Activated CD8-positive, alpha-beta memory T cell treated with anti-CD3 and anti-CD28 coated beads, Interleukin-2, amount 50 U/mL, for 1 hour (primary cell): Measurements from ENCODE around the gene PRR12.
A peak's percentile ranks its signal among the peaks of the same experiment; 100 is the strongest.

ENCODE experiments used
- DNase-seq: peaks from one replicate; pipeline ENCODE4 v3.0.0-alpha.2; 2020; ENCODE audit errors: extremely low read depth

The PRR12 gene

GRCh38 chr19:49645592-49645991 is 54.6 kb downstream of the PRR12 start:
- DNase-seq, result no peak

GRCh38 chr19:49645995-49646394 is 55.0 kb downstream of the PRR12 start:
- no peak for DNase-seq

- no peak for DNase-seq
These were observed 55.6 kb downstream of the PRR12 start for GRCh38 chr19:49646586-49646985.

GRCh38 chr19:49651029-49651819 is 60.2 kb downstream of the PRR12 start:
- no peak for DNase-seq

GRCh38 chr19:49651820-49652550 is 61.0 kb downstream of the PRR12 start:
- DNase-seq, result no peak

GRCh38 chr19:49652551-49653465 is 61.8 kb downstream of the PRR12 start:
- DNase-seq, result no peak

- DNase-seq, result no peak
These were observed 62.5 kb downstream of the PRR12 start for GRCh38 chr19:49653466-49653806.

GRCh38 chr19:49654581-49654980 is 63.6 kb downstream of the PRR12 start:
- no peak for DNase-seq

GRCh38 chr19:49655570-49656455 is 64.8 kb downstream of the PRR12 start:
- no peak for DNase-seq

- DNase-seq, result no peak
These were observed 65.6 kb downstream of the PRR12 start for GRCh38 chr19:49656456-49657109.

GRCh38 chr19:49657493-49658138 is 66.6 kb downstream of the PRR12 start:
- DNase-seq, result no peak

GRCh38 chr19:49658139-49658517 is 67.1 kb downstream of the PRR12 start:
- DNase-seq, result no peak

GRCh38 chr19:49658566-49659442 is 67.8 kb downstream of the PRR12 start:
- no peak for DNase-seq

GRCh38 chr19:49660338-49660961 is 69.5 kb downstream of the PRR12 start:
- no peak for DNase-seq

- DNase-seq, result no peak
These were observed 71.0 kb downstream of the PRR12 start for GRCh38 chr19:49662011-49662410.

GRCh38 chr19:49663224-49663623 is 72.2 kb downstream of the PRR12 start:
- no peak for DNase-seq

- DNase-seq, result peak; percentile 51
These were observed 73.4 kb downstream of the PRR12 start for GRCh38 chr19:49664171-49665035.

GRCh38 chr19:49665036-49665350 is 74.0 kb downstream of the PRR12 start:
- DNase-seq, result no peak
